CD4-positive, alpha-beta T cell treated with Interleukin-4 for 4 hours (primary cell): ENCODE data around the gene THAP7.
"Not testable (repeated sequence)": the region's sequence is repeated elsewhere in the genome, so short reads cannot be mapped to it uniquely, and the experiment has no call there.

Experiments used
- DNase-seq: peaks from one replicate; pipeline ENCODE4 v3.0.0-alpha.2; 2020

Gene THAP7

GRCh38 chr22:21012446-21013407 is 10.8 kb upstream of the THAP7 start:
- no peak for DNase-seq

GRCh38 chr22:21010426-21011113 is 8.7 kb upstream of the THAP7 start:
- no peak for DNase-seq

- DNase-seq: peak; percentile 14
Measured at GRCh38 chr22:21009638-21010425, 7.9 kb upstream of the THAP7 start.

- not testable (repeated sequence) for DNase-seq
Measured at GRCh38 chr22:21009208-21009607, 7.3 kb upstream of the THAP7 start.

GRCh38 chr22:21003782-21004181 is 1.9 kb upstream of the THAP7 start:
- DNase-seq: no peak

- DNase-seq: no peak
Measured at GRCh38 chr22:21000987-21001600, 824 bp downstream of the THAP7 start.

- no peak for DNase-seq
Measured at GRCh38 chr22:21000207-21000986, 1.5 kb downstream of the THAP7 start.

GRCh38 chr22:20999350-21000206 is 2.3 kb downstream of the THAP7 start:
- no peak for DNase-seq

GRCh38 chr22:20998411-20999336 is 3.2 kb downstream of the THAP7 start:
- no peak for DNase-seq

GRCh38 chr22:20997536-20998257 is 4.2 kb downstream of the THAP7 start:
- DNase-seq: no peak

- DNase-seq: no peak
Measured at GRCh38 chr22:20996598-20997535, 5.1 kb downstream of the THAP7 start.

- DNase-seq: no peak
Measured at GRCh38 chr22:20996031-20996410, 5.9 kb downstream of the THAP7 start.

- DNase-seq: no peak
Measured at GRCh38 chr22:20995329-20996030, 6.4 kb downstream of the THAP7 start.

- DNase-seq: no peak
Measured at GRCh38 chr22:20994902-20995241, 7.0 kb downstream of the THAP7 start.

GRCh38 chr22:20994128-20994901 is 7.6 kb downstream of the THAP7 start:
- DNase-seq: no peak

- DNase-seq: no peak
Measured at GRCh38 chr22:20993304-20994127, 8.4 kb downstream of the THAP7 start.
